K562 treated with DMSO at 1 percent for 24 hours (cell line): ENCODE results near the gene CMTR2. TPM values are rescaled to one million over a fixed set of nuclear protein-coding genes. Genes with fewer than 3 reads are reported as not detected.

ENCODE experiments used
- total RNA-seq: library from RNA; unstranded; fragments of 300-600 nt; gene quantifications from 2 replicates; pipeline ENCODE4 v1.2.3, GENCODE V29; 2022; ENCODE audit warnings: low read depth; ENCODE audit not compliant: insufficient read depth

Gene CMTR2
- total RNA-seq = 11.8 and 16.2 TPM in 2 replicates

GRCh38 chr16:71288890-71289731 is at the start of gene CMTR2:
Gene CMTR2, minus strand, starts transcription at chr16:71289402. Its CDS starts 3,482 bp downstream, at chr16:71285920.

Other genes with a start within 250 kb of the CMTR2 start
- 0.05 and 0.37 TPM in 2 replicates for gene HYDIN, start 58.7 kb downstream of the CMTR2 start, total RNA-seq
- not detected in 2 replicates for gene CALB2, start 69.3 kb upstream of the CMTR2 start, total RNA-seq
- gene TLE7, start 152.7 kb upstream of the CMTR2 start, total RNA-seq = not detected in 2 replicates
- gene ZNF23, start 172.8 kb upstream of the CMTR2 start, total RNA-seq = 3.2 and 4.7 TPM in 2 replicates
- gene ZNF19, start 199.9 kb upstream of the CMTR2 start, total RNA-seq = 0.67 and 0.81 TPM in 2 replicates
- gene CHST4, start 237.0 kb upstream of the CMTR2 start, total RNA-seq = not detected in 2 replicates